Stomach smooth muscle (tissue), 2 donors: ENCODE data around the gene CELF1.

Experiments used
- H3K27ac ChIP-seq: one replicate; pipeline ENCODE4 v1.7.0; 2013; ENCODE audit warnings: mild to moderate bottlenecking, low read length, inconsistent platforms
- H3K27me3 ChIP-seq, 2 donors: one replicate each; pipeline ENCODE4 v1.7.0; 2013; ENCODE audit warnings: low read length in 2 of 2; ENCODE audit not compliant: insufficient read depth in 2 of 2, control insufficient read depth in 1 of 2
- H3K36me3 ChIP-seq, 2 donors: one replicate each; pipeline ENCODE4 v1.7.0; 2013; ENCODE audit warnings: low read length in 2 of 2; ENCODE audit not compliant: control insufficient read depth in 2 of 2, insufficient read depth in 2 of 2
- H3K4me1 ChIP-seq: one replicate; pipeline ENCODE4 v1.7.0; 2013; ENCODE audit warnings: low read length; ENCODE audit not compliant: control insufficient read depth, insufficient read depth
- H3K4me3 ChIP-seq, 2 donors: one replicate each; pipeline ENCODE4 v1.7.0; 2013; ENCODE audit warnings: low read length in 2 of 2
- H3K9ac ChIP-seq, 2 donors: one replicate each; pipeline ENCODE4 v1.7.0; 2013; ENCODE audit warnings: low read length in 2 of 2, mild to moderate bottlenecking in 1 of 2
- H3K9me3 ChIP-seq, 2 donors: one replicate each; pipeline ENCODE4 v1.7.0; 2013; ENCODE audit warnings: low read length in 2 of 2; ENCODE audit not compliant: control insufficient read depth in 2 of 2
- donor health status: healthy.
- donor health status: Pancreatic carcinoma.

CELF1 gene

GRCh38 chr11:47552566-47553405 lies at the start of gene CELF1:
CELF1 (minus strand) TSS chr11:47553132; CDS start chr11:47499523, 53,609 bp downstream.
- peak within 1 kb of the TSS; percentile 96 to 98 for H3K4me3 ChIP-seq
- peak within 1 kb of the TSS; percentile 83 to 94 for H3K9ac ChIP-seq
- H3K27ac ChIP-seq = peak within 1 kb of the TSS; percentile 81
- no peaks in the 10 kb centered on the region for H3K36me3 ChIP-seq
- H3K4me1 ChIP-seq = peaks cover 17% of the 10 kb centered on the region
- H3K9me3 ChIP-seq = no peaks in the 10 kb centered on the region
- H3K27me3 ChIP-seq = no peaks in the 10 kb centered on the region

GRCh38 chr11:47599902-47600301 lies 47.0 kb upstream of the CELF1 start:
- Histone ChIP-seq H3K9me3 (no peaks in the 10 kb centered on the region), H3K36me3 (peaks cover 0 to 4% of the 10 kb centered on the region in 2 donors), H3K4me1 (no peaks in the 10 kb centered on the region), H3K27ac (no peak overlapping the region), H3K27me3 (peaks cover 3% of the 10 kb centered on the region in 2 donors), H3K4me3 (no peak overlapping the region), H3K9ac (no peak overlapping the region)

- no peak overlapping the region for H3K9ac ChIP-seq
- H3K9me3 ChIP-seq = no peaks in the 10 kb centered on the region
- H3K27me3 ChIP-seq = peaks cover 32 to 34% of the 10 kb centered on the region in 2 donors
Observed at GRCh38 chr11:47595967-47596366, 43.0 kb upstream of the CELF1 start.

GRCh38 chr11:47595029-47595428 lies 42.1 kb upstream of the CELF1 start:
- Histone ChIP-seq H3K36me3 (peaks cover 0 to 4% of the 10 kb centered on the region in 2 donors), H3K4me1 (peaks cover 12% of the 10 kb centered on the region), H3K27ac (no peak overlapping the region), H3K27me3 (peaks cover 34 to 38% of the 10 kb centered on the region in 2 donors), H3K9me3 (no peaks in the 10 kb centered on the region), H3K4me3 (no peak overlapping the region), H3K9ac (no peak overlapping the region)

More at GRCh38 chr11:47595967-47596366, 43.0 kb upstream of the CELF1 start:
- Histone ChIP-seq H3K36me3 (peaks cover 0 to 4% of the 10 kb centered on the region in 2 donors), H3K4me1 (peaks cover 12% of the 10 kb centered on the region), H3K4me3 (no peak overlapping the region), H3K27ac (no peak overlapping the region)

GRCh38 chr11:47593934-47594855 lies 41.3 kb upstream of the CELF1 start, which contains the start of gene C1QTNF4:
C1QTNF4 (minus strand) TSS chr11:47594411; CDS start chr11:47590810, 3,601 bp downstream.
- Histone ChIP-seq H3K9me3 (no peaks in the 10 kb centered on the region), H3K27me3 (peaks cover 34 to 38% of the 10 kb centered on the region in 2 donors), H3K36me3 (no peaks in the 10 kb centered on the region), H3K4me1 (peaks cover 15% of the 10 kb centered on the region), H3K27ac (no peak within 1 kb of the TSS), H3K9ac (no peak within 1 kb of the TSS), H3K4me3 (peak within 1 kb of the TSS in 1 of 2 donors; percentile 61)

GRCh38 chr11:47593492-47593933 lies 40.6 kb upstream of the CELF1 start:
- Histone ChIP-seq H3K9ac (no peak overlapping the region), H3K27me3 (peaks cover 34 to 38% of the 10 kb centered on the region in 2 donors), H3K4me3 (peak overlapping the region in 1 of 2 donors; percentile 61), H3K9me3 (no peaks in the 10 kb centered on the region), H3K36me3 (no peaks in the 10 kb centered on the region), H3K27ac (no peak overlapping the region), H3K4me1 (peaks cover 17% of the 10 kb centered on the region)

- Histone ChIP-seq H3K36me3 (no peaks in the 10 kb centered on the region), H3K9me3 (no peaks in the 10 kb centered on the region), H3K27ac (no peak overlapping the region), H3K27me3 (peaks cover 34 to 38% of the 10 kb centered on the region in 2 donors), H3K9ac (no peak overlapping the region), H3K4me1 (peaks cover 19% of the 10 kb centered on the region), H3K4me3 (no peak overlapping the region)
Observed at GRCh38 chr11:47592970-47593369, 40.0 kb upstream of the CELF1 start.

- no peak overlapping the region for H3K9ac ChIP-seq
Observed at GRCh38 chr11:47592251-47592650, 39.3 kb upstream of the CELF1 start.

GRCh38 chr11:47591764-47592163 lies 38.8 kb upstream of the CELF1 start:
- no peaks in the 10 kb centered on the region for H3K36me3 ChIP-seq
- no peak overlapping the region for H3K4me3 ChIP-seq
- H3K27ac ChIP-seq = no peak overlapping the region
- H3K9me3 ChIP-seq = no peaks in the 10 kb centered on the region
- peaks cover 22% of the 10 kb centered on the region for H3K4me1 ChIP-seq
- H3K27me3 ChIP-seq = peaks cover 34 to 38% of the 10 kb centered on the region in 2 donors
- no peak overlapping the region for H3K9ac ChIP-seq

More at GRCh38 chr11:47592251-47592650, 39.3 kb upstream of the CELF1 start:
- peaks cover 34 to 38% of the 10 kb centered on the region in 2 donors for H3K27me3 ChIP-seq
- no peaks in the 10 kb centered on the region for H3K36me3 ChIP-seq
- no peak overlapping the region for H3K4me3 ChIP-seq
- H3K4me1 ChIP-seq = peaks cover 22% of the 10 kb centered on the region
- no peaks in the 10 kb centered on the region for H3K9me3 ChIP-seq
- H3K27ac ChIP-seq = no peak overlapping the region
